GM23248 (cell line): ENCODE results near the gene EIF4G1. TPM values are rescaled to one million over a fixed set of nuclear protein-coding genes. Genes with fewer than 3 reads are reported as not detected.

Experiments
- DNase-seq: peaks from one replicate; pipeline ENCODE4 v3.0.0-alpha.2; 2015
- H2AFZ ChIP-seq: fragments of 200-600 bp; sonication (generic); 2 replicates; pipeline ENCODE4 v1.6.1; 2016; ENCODE audit warnings: antibody characterized with exemption
- H3F3A ChIP-seq: fragments of 200-600 bp; sonication (generic); 2 replicates; pipeline ENCODE4 v1.6.1; 2016; ENCODE audit warnings: mild to moderate bottlenecking, antibody characterized with exemption, mixed run types; ENCODE audit not compliant: insufficient read depth
- H3K27ac ChIP-seq: fragments of 200-600 bp; sonication (generic); 2 replicates; pipeline ENCODE4 v1.5.1; 2016; ENCODE audit warnings: mild to moderate bottlenecking
- H3K27me3 ChIP-seq: fragments of 200-600 bp; sonication (generic); replicated peaks from 2 replicates; pipeline ENCODE4 v1.6.1; 2016; ENCODE audit warnings: mild to moderate bottlenecking; ENCODE audit not compliant: insufficient read depth
- H3K36me3 ChIP-seq: fragments of 200-600 bp; sonication (generic); 2 replicates; pipeline ENCODE4 v1.6.1; 2016; ENCODE audit warnings: low read depth, mild to moderate bottlenecking
- H3K4me1 ChIP-seq: fragments of 200-600 bp; sonication (generic); 2 replicates; pipeline ENCODE4 v1.6.1; 2016; ENCODE audit warnings: mild to moderate bottlenecking; ENCODE audit not compliant: insufficient read depth
- H3K4me2 ChIP-seq: fragments of 200-600 bp; sonication (generic); one replicate; pipeline ENCODE4 v1.6.1; 2016; ENCODE audit warnings: mild to moderate bottlenecking; ENCODE audit not compliant: unreplicated experiment
- H3K4me3 ChIP-seq: fragments of 200-600 bp; sonication (generic); 2 replicates; pipeline ENCODE4 v1.5.1; 2016; ENCODE audit warnings: mild to moderate bottlenecking
- H3K79me2 ChIP-seq: fragments of 200-600 bp; sonication (generic); 2 replicates; pipeline ENCODE4 v1.6.1; 2016; ENCODE audit warnings: mild to moderate bottlenecking; ENCODE audit not compliant: insufficient read depth
- H3K9ac ChIP-seq: fragments of 200-600 bp; sonication (generic); 2 replicates; pipeline ENCODE4 v1.6.1; 2016; ENCODE audit warnings: mild to moderate bottlenecking
- H3K9me2 ChIP-seq: fragments of 200-600 bp; sonication (generic); 2 replicates; pipeline ENCODE4 v1.6.1; 2016; ENCODE audit warnings: mixed run types, mild to moderate bottlenecking, moderate library complexity; ENCODE audit not compliant: insufficient read depth
- H3K9me3 ChIP-seq: fragments of 200-600 bp; sonication (generic); one replicate; pipeline ENCODE4 v1.6.1; 2017; ENCODE audit warnings: low read depth
- H4K20me1 ChIP-seq: fragments of 200-600 bp; sonication (generic); 2 replicates; pipeline ENCODE4 v1.6.0; 2016; ENCODE audit not compliant: insufficient read depth
- EZH2 ChIP-seq: fragments of 200-600 bp; sonication (generic); IDR thresholded peaks from 2 replicates; pipeline ENCODE4 v1.6.1; 2018; ENCODE audit warnings: antibody characterized with exemption, mild to moderate bottlenecking; ENCODE audit not compliant: insufficient read depth, poor library complexity, severe bottlenecking
- EZH2phosphoT487 ChIP-seq: fragments of 200-600 bp; sonication (generic); IDR thresholded peaks from 2 replicates; pipeline ENCODE4 v1.6.1; 2018; ENCODE audit warnings: antibody characterized with exemption, moderate library complexity, mild to moderate bottlenecking, low read depth; ENCODE audit not compliant: insufficient read depth
- WGBS, 2 experiments: methylation state at CpG; one replicate each; pipeline ENCODE4 v1.1.6; 2015 to 2017; ENCODE audit warnings: low lambda C conversion rate in 2 of 2, low coverage in 1 of 2; ENCODE audit errors: missing lambda C conversion rate in 2 of 2; 5-methylcytosine and 5-hydroxymethylcytosine counted together
- in situ Hi-C: fragments of 300-500 bp; cut with MboI; formaldehyde crosslinking; loops from 2 replicates; pipeline ENCODE4 v1.15.0; 2020
- polyA plus RNA-seq: library from polyadenylated mRNA; unstranded; fragments of >200 nt; fragmentation: Nextera tagmentation; extraction: Ambion mirVana; gene quantifications from 2 replicates; pipeline ENCODE4 v1.2.1, GENCODE V29; 2016
- total RNA-seq: library from RNA; depleted of rRNA; stranded (reverse); fragments of >200 nt; shearing (Covaris generic); gene quantifications from 2 replicates; pipeline ENCODE4 v1.2.3, GENCODE V29; 2014

The EIF4G1 gene
- total and polyA plus RNA-seq, 2 experiments from 2014 or later = 184 to 370 TPM

DNA sequence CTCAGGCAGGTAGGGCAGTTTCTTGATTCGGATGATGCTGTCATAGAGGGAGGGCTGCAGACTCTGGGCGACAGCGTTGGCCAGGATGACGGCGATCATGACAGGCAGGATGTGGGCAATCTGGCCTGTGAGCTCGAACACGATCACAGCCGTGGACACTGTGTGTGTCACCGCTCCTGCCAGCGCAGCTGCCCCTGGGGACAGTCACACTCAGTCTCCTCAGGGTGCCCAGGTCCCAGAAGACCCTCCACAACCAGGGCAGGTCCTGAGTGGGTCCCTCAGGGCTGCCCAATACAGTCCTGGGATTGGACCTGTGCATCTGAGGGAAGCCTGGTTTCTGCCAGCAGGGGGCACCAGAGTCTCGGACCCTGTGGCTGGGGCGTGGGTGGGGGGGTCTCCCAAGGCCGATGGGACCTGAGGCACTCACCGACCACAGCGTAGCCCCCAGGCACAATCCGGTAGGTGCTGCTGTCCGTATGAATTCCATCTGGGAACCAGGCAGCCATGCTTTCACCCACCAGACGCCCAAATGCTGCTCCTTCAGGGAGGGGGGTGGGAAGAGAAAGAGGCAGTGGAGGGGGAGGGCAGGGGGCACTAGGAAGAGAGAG, 39.8 kb downstream of the EIF4G1 start:
- H3K4me1 ChIP-seq = no peaks in the 10 kb centered on the region
- no peak overlapping the region for H2AFZ ChIP-seq

DNA sequence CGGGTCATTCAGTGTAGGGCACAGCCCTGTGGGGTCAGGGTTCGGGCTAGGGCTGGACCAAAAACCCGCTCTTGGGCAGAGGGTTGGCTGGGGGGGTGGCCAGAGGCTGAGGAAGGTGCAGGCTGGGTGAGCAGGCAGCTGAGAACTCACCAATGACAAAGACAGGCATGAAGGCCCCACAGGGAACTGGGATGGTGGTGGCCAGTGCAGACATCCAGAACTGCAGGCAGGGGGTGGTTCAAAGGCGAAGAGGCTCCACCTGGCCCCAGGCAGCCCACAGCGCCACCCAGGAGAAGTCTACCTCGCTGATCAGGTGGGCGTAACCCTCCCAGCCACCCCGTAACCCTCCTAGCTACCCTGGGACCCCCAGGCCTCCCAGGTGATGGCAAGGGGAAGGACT, 40.3 kb downstream of the EIF4G1 start:
- Histone ChIP-seq H3K27me3 (no peaks in the 10 kb centered on the region), H3K4me3 (no peak overlapping the region), H3K4me2 (no peak overlapping the region), H4K20me1 (no peaks in the 10 kb centered on the region), H3F3A (no peaks in the 10 kb centered on the region), H3K27ac (no peak overlapping the region), H3K9ac (no peak overlapping the region), H3K79me2 (no peaks in the 10 kb centered on the region), H2AFZ (no peak overlapping the region), H3K4me1 (no peaks in the 10 kb centered on the region), H3K9me3 (no peaks in the 10 kb centered on the region), H3K9me2 (no peaks in the 10 kb centered on the region), H3K36me3 (no peaks in the 10 kb centered on the region)
- no peak for DNase-seq
- TF ChIP-seq EZH2 (no peak), EZH2phosphoT487 (no peak)
- 83 to 85% methylated on average over 7 to 8 of the region's 8 CpGs for WGBS, 2 experiments
- in situ Hi-C loops = loop anchor here (25.0 kb wide), 1 partner anchor 433 kb away; no protein-coding TSS in a partner anchor

More for the DNA sequence above, 39.8 kb downstream of the EIF4G1 start:
- Histone ChIP-seq H3K4me2 (no peak overlapping the region), H3K4me3 (no peak overlapping the region), H3K27me3 (no peaks in the 10 kb centered on the region), H3K9me2 (no peaks in the 10 kb centered on the region), H3K36me3 (no peaks in the 10 kb centered on the region), H4K20me1 (no peaks in the 10 kb centered on the region), H3K9me3 (no peaks in the 10 kb centered on the region), H3F3A (no peaks in the 10 kb centered on the region), H3K9ac (no peak overlapping the region), H3K27ac (no peak overlapping the region), H3K79me2 (no peaks in the 10 kb centered on the region)
- peak; percentile 44 for DNase-seq
- TF ChIP-seq EZH2phosphoT487 (no peak), EZH2 (no peak)
- WGBS, 2 experiments = 45 to 50% methylated on average over 18 of the region's 18 CpGs
- in situ Hi-C loops = loop anchor here (25.0 kb wide), 1 partner anchor 433 kb away; no protein-coding TSS in a partner anchor

DNA sequence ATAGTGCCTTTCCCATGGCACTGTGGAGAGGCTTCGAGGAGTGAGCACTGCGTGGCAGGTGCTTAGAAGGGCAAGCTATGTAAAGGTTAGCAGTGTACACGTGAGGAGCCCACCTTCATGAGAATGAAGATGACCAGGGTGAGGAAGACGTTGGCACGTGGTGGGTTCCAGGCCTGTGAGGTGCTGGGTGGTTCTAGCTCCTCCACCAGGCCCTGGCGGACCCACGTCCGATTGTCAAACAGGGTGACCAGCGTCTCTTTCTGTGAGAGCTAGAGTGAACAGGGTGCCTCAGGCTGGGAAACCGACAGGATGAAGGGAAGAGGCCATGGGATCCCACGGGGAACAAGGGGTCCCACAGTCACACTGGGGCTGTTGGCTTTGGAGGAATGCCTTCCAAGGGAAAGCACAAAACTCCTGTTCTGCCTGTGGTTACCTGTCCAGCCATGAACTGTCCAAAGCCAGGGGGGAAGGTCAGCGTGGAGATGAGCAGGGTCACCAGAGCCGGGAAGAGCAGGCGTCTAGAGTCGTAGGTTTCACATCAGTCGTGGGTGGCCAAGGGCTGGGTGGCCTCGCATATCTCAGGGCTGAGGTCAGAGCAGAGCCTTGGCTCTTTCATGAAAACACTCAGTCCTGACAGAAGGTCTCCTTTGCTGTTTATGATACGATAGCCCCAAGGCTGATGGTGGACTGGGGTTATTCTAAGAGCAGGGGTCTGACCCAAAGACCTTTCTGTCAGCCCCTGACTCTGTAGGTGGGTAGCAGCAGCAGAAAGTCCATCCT, 41.0 kb downstream of the EIF4G1 start:
- no peak overlapping the region for H2AFZ ChIP-seq
- H3K9ac ChIP-seq = no peak overlapping the region
- DNase-seq = peak; percentile 64
- TF ChIP-seq EZH2phosphoT487 = no peak
- no peak for TF ChIP-seq EZH2
- no peaks in the 10 kb centered on the region for H3K79me2 ChIP-seq
- no peaks in the 10 kb centered on the region for H4K20me1 ChIP-seq
- H3K4me3 ChIP-seq = no peak overlapping the region
- H3K27me3 ChIP-seq = no peaks in the 10 kb centered on the region
- H3F3A ChIP-seq = no peaks in the 10 kb centered on the region
- no peaks in the 10 kb centered on the region for H3K36me3 ChIP-seq
- no peak overlapping the region for H3K27ac ChIP-seq
- no peaks in the 10 kb centered on the region for H3K9me3 ChIP-seq
- no peaks in the 10 kb centered on the region for H3K9me2 ChIP-seq
- in situ Hi-C loops = loop anchor here (25.0 kb wide), 1 partner anchor 432 kb away; no protein-coding TSS in a partner anchor
- no peak overlapping the region for H3K4me2 ChIP-seq
- 0 out of 2 replicates have a peak, but pooled peaks cover 1% of the 10 kb centered on the region for H3K4me1 ChIP-seq
- 64 to 71% methylated on average over 17 to 18 of the region's 18 CpGs for WGBS, 2 experiments

DNA sequence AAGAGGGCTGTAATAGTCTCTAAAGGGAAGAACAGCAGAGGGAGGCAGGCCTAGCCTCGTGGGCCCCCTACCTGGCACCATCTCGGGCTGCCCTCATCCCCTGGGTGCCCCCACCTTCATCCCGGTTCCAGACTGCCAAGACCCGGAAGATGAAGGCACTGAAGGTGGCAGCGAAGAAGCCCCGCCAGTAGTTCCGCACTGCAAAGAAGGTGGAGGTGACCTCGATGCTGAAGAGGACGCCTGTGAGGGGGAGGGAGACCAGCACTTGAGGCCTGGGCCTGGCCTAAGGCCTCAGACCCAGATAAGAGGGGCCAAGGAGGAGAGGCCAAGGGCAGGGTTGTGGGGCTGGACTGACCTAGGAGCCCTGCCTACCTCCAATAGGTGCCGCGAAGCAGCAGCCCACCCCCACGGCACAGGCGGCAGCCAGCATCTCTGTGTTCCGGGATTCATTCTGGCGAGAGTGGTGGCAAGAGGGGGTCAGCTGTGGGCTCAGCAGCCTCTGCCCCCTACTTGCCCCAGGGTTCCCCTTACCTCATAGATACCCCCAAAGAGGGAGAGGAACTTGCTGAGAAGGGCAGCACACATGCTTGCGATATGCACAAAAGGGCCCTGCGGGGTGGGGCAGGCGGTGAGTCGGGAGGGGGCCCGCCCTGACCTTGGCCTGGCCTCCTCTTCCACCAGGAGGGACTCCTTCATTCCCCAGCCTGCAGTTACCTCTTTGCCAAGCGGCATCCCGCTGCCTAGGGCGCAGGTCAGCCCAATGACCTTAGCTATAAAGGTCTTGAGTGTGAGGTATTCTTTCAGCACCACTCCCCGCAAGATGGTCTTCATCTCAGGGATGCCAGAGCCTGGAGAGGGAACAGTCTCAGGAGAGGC, 43.1 kb downstream of the EIF4G1 start:
- in situ Hi-C loops = loop anchor here (25.0 kb wide), 1 partner anchor 430 kb away; no protein-coding TSS in a partner anchor
- Histone ChIP-seq H4K20me1 (no peaks in the 10 kb centered on the region), H3F3A (no peaks in the 10 kb centered on the region), H3K4me3 (no peak overlapping the region), H3K9me2 (no peaks in the 10 kb centered on the region), H3K27ac (no peak overlapping the region), H3K9ac (no peak overlapping the region), H2AFZ (no peak overlapping the region), H3K9me3 (no peaks in the 10 kb centered on the region), H3K79me2 (0 out of 2 replicates have a peak, but pooled peaks cover 3% of the 10 kb centered on the region), H3K27me3 (no peaks in the 10 kb centered on the region), H3K36me3 (no peaks in the 10 kb centered on the region), H3K4me1 (0 out of 2 replicates have a peak, but pooled peaks cover 6% of the 10 kb centered on the region), H3K4me2 (no peak overlapping the region)
- 92 to 96% methylated on average over 23 to 24 of the region's 24 CpGs for WGBS, 2 experiments
- DNase-seq = no peak
- TF ChIP-seq EZH2phosphoT487 (no peak), EZH2 (no peak)
